SH-SY5Y (cell line): ENCODE measurements around the gene ZYX.

Experiments
- GATA2 ChIP-seq: IDR thresholded peaks from 2 replicates; pipeline ENCODE4 v1.6.1; 2011; ENCODE audit warnings: mild to moderate bottlenecking, low read depth, low read length
- GATA3 ChIP-seq: IDR thresholded peaks from 2 replicates; pipeline ENCODE4 v1.6.1; 2011; ENCODE audit warnings: low read depth, mild to moderate bottlenecking, low read length, moderate library complexity

GRCh38 chr7:143354965-143355364 lies 26.2 kb upstream of the ZYX start:
- TF ChIP-seq GATA2 (no peak), GATA3 (no peak)
